Ishikawa (cell line): ENCODE results near the gene IHH.

Source experiments
- EP300 ChIP-seq: IDR thresholded peaks from 2 replicates; pipeline ENCODE4 v1.6.1; 2012; ENCODE audit warnings: borderline replicate concordance
- MAX ChIP-seq: IDR thresholded peaks from 2 replicates; pipeline ENCODE4 v1.6.1; 2012
- RAD21 ChIP-seq: IDR thresholded peaks from 2 replicates; pipeline ENCODE4 v1.6.1; 2012; ENCODE audit warnings: low read depth
- REST ChIP-seq: IDR thresholded peaks from 2 replicates; pipeline ENCODE4 v1.6.1; 2012; ENCODE audit warnings: low read depth, mild to moderate bottlenecking
- TAF1 ChIP-seq: IDR thresholded peaks from 2 replicates; pipeline ENCODE4 v1.6.1; 2012; ENCODE audit warnings: low read depth, mild to moderate bottlenecking

GRCh38 chr2:219024059-219024458 lies 36.7 kb downstream of the IHH start:
- TF ChIP-seq EP300 (no peak), RAD21 (no peak), TAF1 (no peak), REST (no peak), MAX (no peak)
